ENCODE measurements around the gene KIAA1671. TPM values are rescaled to one million over a fixed set of nuclear protein-coding genes. Genes with fewer than 3 reads are reported as not detected.
A peak's percentile ranks its signal among the peaks of the same experiment; 100 is the strongest.

The KIAA1671 gene
- total RNA-seq, 1 donor from 2014 or later, result 28.5 TPM

DNA sequence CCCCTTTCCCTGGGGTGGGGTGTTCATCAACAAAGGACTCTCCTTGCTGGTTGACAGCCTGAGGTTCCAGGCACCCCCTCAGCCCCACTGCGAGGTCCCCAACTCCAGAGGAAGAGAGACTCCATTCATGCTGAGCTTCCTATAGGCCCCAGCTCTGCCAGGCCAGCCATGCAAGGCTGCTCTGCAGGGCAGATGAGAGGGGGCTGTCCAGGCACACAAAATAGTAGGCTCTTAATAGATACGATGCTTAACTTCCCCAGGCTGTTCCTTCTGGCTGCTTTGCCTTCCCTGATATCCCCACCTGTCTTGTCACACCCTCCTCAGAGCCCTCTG is 202.1 kb downstream of the KIAA1671 start:
- H3K36me3 Mint-ChIP-seq (ENCODE audit: low read depth), result peaks cover 1% of the 10 kb centered on the region
- peaks cover 26% of the 10 kb centered on the region for H3K4me1 Mint-ChIP-seq (ENCODE audit: low read depth)
- peak; percentile 26 for DNase-seq (ENCODE audit: low spot score)
- peak overlapping the region; percentile 70 for H3K27ac Mint-ChIP-seq (ENCODE audit: unreplicated experiment)
- TF ChIP-seq, protein P1, sequence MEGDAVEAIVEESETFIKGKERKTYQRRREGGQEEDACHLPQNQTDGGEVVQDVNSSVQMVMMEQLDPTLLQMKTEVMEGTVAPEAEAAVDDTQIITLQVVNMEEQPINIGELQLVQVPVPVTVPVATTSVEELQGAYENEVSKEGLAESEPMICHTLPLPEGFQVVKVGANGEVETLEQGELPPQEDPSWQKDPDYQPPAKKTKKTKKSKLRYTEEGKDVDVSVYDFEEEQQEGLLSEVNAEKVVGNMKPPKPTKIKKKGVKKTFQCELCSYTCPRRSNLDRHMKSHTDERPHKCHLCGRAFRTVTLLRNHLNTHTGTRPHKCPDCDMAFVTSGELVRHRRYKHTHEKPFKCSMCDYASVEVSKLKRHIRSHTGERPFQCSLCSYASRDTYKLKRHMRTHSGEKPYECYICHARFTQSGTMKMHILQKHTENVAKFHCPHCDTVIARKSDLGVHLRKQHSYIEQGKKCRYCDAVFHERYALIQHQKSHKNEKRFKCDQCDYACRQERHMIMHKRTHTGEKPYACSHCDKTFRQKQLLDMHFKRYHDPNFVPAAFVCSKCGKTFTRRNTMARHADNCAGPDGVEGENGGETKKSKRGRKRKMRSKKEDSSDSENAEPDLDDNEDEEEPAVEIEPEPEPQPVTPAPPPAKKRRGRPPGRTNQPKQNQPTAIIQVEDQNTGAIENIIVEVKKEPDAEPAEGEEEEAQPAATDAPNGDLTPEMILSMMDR (IDR thresholded peaks at IDR 0.05), result no peak
- no peaks in the 10 kb centered on the region for H3K27me3 Mint-ChIP-seq (ENCODE audit: low read depth)
- H3K9me3 Mint-ChIP-seq (ENCODE audit: low read depth), result no peaks in the 10 kb centered on the region
- no peak overlapping the region for H3K4me3 Mint-ChIP-seq (ENCODE audit: unreplicated experiment)

DNA sequence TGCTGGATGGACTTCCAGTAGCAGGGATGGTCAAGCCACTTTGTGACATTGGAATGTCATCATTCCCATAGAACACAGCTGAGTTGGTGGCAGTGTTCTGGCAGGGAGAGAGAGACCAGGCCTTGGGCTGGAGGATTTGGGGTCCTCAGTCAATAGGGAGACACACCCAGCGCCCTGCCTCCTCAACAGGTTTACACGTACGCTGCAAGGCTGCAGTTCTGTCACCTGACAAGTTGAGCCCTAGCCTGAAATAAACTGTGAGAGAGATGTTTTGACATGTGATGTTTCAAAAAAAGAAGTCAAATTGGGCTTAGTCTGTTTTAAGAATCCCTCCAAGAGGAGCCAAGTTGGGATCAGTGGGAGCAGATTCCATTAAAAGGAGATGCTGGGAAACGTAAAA is 204.2 kb downstream of the KIAA1671 start:
- Mint-ChIP-seq H3K27ac (ENCODE audit: unreplicated experiment) (no peak overlapping the region), H3K27me3 (ENCODE audit: low read depth) (no peaks in the 10 kb centered on the region), H3K9me3 (ENCODE audit: low read depth) (no peaks in the 10 kb centered on the region), H3K4me3 (ENCODE audit: unreplicated experiment) (no peak overlapping the region), H3K4me1 (ENCODE audit: low read depth) (peaks cover 26% of the 10 kb centered on the region), H3K36me3 (ENCODE audit: low read depth) (peaks cover 1% of the 10 kb centered on the region)
- TF ChIP-seq, protein P1 (IDR thresholded peaks at IDR 0.05), result no peak
- peak; percentile 58 for DNase-seq (ENCODE audit: low spot score)

DNA sequence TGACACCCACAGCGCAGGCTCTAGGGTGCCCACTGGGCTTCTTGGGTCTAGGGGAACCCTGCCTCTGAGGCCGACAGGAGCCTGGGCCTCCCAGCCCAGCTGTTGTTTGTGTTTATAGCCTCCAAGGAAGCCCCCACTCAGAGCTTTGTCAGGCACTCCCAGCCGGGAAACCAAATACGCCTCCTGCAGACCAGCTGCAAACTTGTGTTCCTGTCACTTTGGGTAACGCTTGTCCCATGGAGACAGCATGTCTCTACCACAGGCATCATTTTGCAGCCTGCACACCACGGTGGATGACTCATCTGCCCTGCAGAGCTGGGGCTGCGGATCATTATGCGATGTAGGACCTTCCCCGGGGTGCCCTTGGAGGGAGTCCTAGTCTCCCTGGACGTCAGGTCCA is 206.5 kb downstream of the KIAA1671 start:
- Mint-ChIP-seq H3K4me1 (ENCODE audit: low read depth) (peaks cover 22% of the 10 kb centered on the region), H3K36me3 (ENCODE audit: low read depth) (peaks cover 1% of the 10 kb centered on the region), H3K27ac (ENCODE audit: unreplicated experiment) (no peak overlapping the region), H3K27me3 (ENCODE audit: low read depth) (no peaks in the 10 kb centered on the region), H3K9me3 (ENCODE audit: low read depth) (no peaks in the 10 kb centered on the region), H3K4me3 (ENCODE audit: unreplicated experiment) (no peak overlapping the region)
- TF ChIP-seq, protein P1 (IDR thresholded peaks at IDR 0.05), result peak; percentile 19
- DNase-seq (ENCODE audit: low spot score), result peak; percentile 72

DNA sequence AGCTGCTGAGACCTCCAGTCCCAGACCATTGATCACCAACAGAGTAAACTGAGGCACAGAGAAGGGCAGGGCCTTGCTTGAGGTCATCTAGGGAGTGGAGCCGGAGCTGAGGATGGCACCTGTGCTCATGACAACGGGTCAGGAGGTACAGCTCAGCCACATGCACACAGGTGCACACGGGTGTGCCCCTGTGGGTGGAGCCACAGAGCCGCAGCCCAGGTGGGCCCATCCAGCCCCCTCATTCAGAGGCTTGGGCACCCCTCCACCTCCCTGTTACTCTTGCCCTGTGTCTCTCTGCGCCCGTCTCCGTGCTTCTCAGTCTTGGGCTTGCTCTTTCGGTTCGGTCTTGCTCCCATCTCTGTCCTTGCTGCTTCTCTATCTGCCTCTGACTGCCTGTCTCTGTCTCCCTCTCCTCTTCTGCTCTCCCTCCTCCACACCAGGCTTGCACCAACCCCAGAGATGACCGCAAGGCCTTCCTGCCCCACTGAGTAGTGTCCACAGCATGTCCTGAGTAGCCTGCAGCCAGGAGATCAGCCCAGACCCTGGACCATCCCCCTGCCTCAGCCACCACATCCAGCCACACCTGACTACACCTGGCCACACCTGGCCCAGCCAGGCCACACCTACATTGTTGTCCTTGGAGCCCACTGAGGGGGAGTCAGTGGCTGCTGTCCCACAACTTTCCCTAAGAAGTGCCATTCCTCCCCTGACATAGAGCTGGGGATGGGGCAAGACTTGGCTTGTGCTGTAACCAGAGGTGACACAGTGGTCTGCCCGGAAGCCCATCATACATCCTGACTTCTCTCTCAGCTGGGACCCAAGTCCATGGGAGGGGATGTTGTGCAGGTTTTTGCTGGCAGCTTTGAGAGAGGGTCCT is 207.8 kb downstream of the KIAA1671 start:
- Mint-ChIP-seq H3K27ac (ENCODE audit: unreplicated experiment) (no peak overlapping the region), H3K36me3 (ENCODE audit: low read depth) (peaks cover 1% of the 10 kb centered on the region)
- TF ChIP-seq, protein P1 (IDR thresholded peaks at IDR 0.05), result no peak

DNA sequence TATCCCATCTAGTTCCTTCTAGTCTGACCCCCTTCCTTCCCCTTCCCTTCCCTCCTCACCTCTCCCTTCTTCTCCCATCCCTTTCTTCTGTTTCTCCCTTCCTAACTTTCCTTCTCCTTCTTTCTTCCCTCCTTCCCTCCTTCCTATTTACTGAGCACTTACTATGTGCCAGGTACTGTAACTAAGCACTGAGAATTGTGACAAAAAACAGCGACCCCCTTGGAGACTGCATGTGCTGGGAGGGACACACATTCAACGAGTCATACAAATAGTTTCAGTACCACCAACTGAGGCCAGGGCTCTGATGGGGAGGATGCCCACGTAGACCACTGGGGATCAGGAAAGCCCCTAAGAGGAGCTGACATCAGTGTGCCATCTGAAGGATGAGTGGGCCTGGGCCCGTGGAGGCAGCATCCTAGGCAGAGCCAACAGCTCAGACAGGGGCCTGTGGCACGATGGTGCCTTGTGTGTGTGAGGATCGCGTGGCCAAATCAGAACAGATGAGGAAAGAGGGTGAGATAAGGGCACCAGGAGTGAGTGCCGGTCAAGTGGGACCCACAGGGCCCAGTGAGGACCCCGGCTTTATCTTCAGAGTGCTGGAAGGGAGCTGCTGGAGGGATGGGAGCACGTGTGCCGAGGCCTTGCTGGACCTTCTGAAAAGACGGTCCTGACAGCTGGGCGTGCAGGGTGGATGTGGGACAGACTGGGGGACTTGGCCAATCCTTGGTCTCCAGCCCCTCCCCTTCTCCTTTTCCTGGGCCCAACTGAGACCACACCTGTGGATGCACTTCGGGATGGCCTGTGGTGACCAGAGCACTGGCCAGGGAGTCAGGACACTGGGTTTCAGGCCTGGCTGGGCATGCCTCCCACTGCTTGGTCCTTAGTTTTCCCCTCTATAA is 208.8 kb downstream of the KIAA1671 start:
- no peaks in the 10 kb centered on the region for H3K9me3 Mint-ChIP-seq (ENCODE audit: low read depth)

More for the DNA sequence above, 207.8 kb downstream of the KIAA1671 start:
- Mint-ChIP-seq H3K27me3 (ENCODE audit: low read depth) (no peaks in the 10 kb centered on the region), H3K4me1 (ENCODE audit: low read depth) (peaks cover 17% of the 10 kb centered on the region), H3K4me3 (ENCODE audit: unreplicated experiment) (no peak overlapping the region), H3K9me3 (ENCODE audit: low read depth) (no peaks in the 10 kb centered on the region)
- DNase-seq (ENCODE audit: low spot score), result peak; percentile 69

More for the DNA sequence above, 208.8 kb downstream of the KIAA1671 start:
- H3K4me3 Mint-ChIP-seq (ENCODE audit: unreplicated experiment), result no peak overlapping the region
- peaks cover 19% of the 10 kb centered on the region for H3K4me1 Mint-ChIP-seq (ENCODE audit: low read depth)
- peak; percentile 59 for DNase-seq (ENCODE audit: low spot score)
- peaks cover 1% of the 10 kb centered on the region for H3K36me3 Mint-ChIP-seq (ENCODE audit: low read depth)
- TF ChIP-seq, protein P1 (IDR thresholded peaks at IDR 0.05), result no peak
- no peak overlapping the region for H3K27ac Mint-ChIP-seq (ENCODE audit: unreplicated experiment)
- H3K27me3 Mint-ChIP-seq (ENCODE audit: low read depth), result no peaks in the 10 kb centered on the region
